Erythroblast (primary cell): ENCODE data around the gene UNC13D.
A peak's percentile ranks its signal among the peaks of the same experiment; 100 is the strongest.
"Not testable (repeated sequence)": the region's sequence is repeated elsewhere in the genome, so short reads cannot be mapped to it uniquely, and the experiment has no call there.

Experiments
- DNase-seq, 2 experiments: peaks; one replicate each; lab custom pipeline; 2025; lab: John Stamatoyannopoulos, UW
- GATA1 ChIP-seq: IDR thresholded peaks from 2 replicates; pipeline ENCODE4 v1.6.1; 2011; ENCODE audit warnings: low read depth, mild to moderate bottlenecking, control low read depth, low read length, moderate library complexity
- POLR2A ChIP-seq: IDR thresholded peaks from 2 replicates; pipeline ENCODE4 v1.6.1; 2011; ENCODE audit warnings: mild to moderate bottlenecking, low read length

Gene UNC13D

DNA sequence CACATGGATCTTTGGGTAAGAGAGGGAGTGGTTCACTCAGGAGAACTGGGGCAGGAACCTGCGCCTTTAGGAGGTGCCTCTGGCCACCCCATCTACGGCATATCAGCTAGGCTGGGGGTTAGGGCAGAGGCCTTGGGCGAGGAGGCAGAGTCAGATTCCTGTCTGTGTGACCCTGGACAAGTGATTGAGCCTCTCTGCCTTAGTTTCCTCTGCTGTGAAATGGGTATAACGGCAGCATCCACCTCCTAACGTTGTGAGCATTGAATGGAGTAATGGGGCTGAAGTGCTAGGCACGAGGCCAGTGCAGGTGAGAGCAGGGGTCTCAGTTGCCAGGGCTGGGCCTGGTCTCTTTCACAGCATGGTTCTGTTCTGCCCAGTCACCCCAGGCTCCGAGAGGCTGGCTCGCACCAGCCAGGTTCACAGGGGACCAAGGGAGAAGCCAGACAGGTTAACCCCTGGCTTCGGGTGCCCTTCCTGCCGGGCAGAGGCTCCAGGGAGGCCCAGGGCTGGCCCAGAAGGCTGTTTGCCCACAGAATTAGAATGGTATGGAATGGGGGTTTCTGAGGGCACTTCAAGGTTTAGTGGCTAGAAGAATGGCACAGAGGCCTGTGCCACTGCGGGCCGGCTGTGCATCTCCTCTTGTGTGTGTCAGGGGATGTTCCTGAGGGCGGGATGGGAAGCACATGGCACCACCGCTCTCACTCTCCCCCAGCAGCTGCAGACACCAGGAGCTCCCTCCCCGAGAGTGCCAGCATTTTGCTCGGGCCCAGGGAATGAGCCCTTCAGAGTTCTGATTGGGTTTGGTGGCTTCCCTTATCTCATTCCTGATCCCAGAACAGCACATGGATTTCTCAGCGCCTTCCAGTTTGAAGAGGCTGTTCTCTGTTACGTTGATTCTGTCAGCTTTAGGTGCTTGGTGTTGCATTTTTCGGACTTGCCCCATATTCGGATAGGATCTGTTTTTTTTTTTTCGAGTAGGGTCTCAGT, 23.8 kb downstream of the UNC13D start:
- DNase-seq: no peak
- TF ChIP-seq GATA1 (no peak), POLR2A (no peak)

GRCh38 chr17:75819678-75820077, 24.5 kb downstream of the UNC13D start:
- TF ChIP-seq POLR2A (no peak), GATA1 (no peak)
- DNase-seq: no peak

- DNase-seq: no peak
- no peak for TF ChIP-seq POLR2A
- no peak for TF ChIP-seq GATA1
Observed at GRCh38 chr17:75819116-75819515, 25.1 kb downstream of the UNC13D start.

GRCh38 chr17:75818326-75818885, 25.8 kb downstream of the UNC13D start:
- DNase-seq: no peak
- TF ChIP-seq POLR2A (no peak), GATA1 (no peak)

DNA sequence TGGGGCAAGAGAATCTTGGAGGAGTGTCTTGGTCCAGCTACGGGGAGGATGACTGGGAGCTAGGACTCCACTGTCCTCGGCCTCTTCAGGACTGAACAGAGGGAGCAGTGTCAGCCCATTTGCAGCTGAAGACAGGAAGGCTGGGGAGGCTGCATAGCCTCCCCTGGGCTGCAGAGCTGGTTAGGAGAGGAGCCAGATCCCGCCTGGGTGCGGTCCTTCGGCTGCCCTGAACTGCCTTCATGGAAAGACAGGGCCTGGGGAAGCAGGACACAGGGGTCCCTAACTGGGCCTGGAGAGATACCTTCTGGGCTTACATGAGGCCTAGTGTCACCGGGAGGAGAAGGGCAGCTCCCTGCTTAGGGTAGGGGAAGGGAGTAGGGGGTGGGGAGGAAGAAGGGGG, 26.6 kb downstream of the UNC13D start:
- DNase-seq: no peak
- TF ChIP-seq POLR2A: no peak
- TF ChIP-seq GATA1: no peak

DNA sequence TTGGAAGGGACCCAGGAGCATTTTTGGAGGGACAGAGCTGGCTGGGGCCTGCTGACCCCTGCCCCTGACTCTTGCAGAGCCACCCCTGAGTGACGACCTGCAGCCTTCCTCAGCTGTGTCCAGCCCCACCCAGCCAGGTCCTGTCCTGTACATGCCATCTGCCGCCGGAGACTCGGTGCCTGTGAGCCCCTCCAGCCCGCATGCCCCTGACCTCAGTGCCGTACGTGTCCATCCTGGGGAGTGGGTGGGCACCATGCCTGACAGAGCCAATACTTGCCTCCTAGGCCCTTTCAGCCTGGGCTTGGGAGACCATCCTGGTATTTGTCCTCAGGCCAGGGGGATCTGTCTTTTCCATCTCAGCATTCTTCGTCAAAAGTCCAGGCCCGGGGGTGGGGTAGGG, 27.5 kb downstream of the UNC13D start:
- no peak for DNase-seq
- TF ChIP-seq POLR2A (no peak), GATA1 (no peak)

GRCh38 chr17:75815399-75815798, 28.8 kb downstream of the UNC13D start:
- no peak for DNase-seq
- TF ChIP-seq POLR2A (no peak), GATA1 (no peak)

GRCh38 chr17:75814900-75815373, 29.3 kb downstream of the UNC13D start:
- no peak for TF ChIP-seq GATA1
- no peak for TF ChIP-seq POLR2A
- no peak for DNase-seq

- TF ChIP-seq GATA1 (no peak), POLR2A (no peak)
Observed at GRCh38 chr17:75814021-75814395, 30.2 kb downstream of the UNC13D start.

GRCh38 chr17:75813081-75814020, 30.9 kb downstream of the UNC13D start:
- peak; percentile 19 to 30 for DNase-seq
- TF ChIP-seq GATA1 (no peak), POLR2A (no peak)

More at GRCh38 chr17:75814021-75814395, 30.2 kb downstream of the UNC13D start:
- DNase-seq: no peak

GRCh38 chr17:75812096-75813013, 31.8 kb downstream of the UNC13D start:
- DNase-seq: no peak
- TF ChIP-seq GATA1 (no peak), POLR2A (no peak)

GRCh38 chr17:75811174-75811573, 33.0 kb downstream of the UNC13D start:
- no peak for TF ChIP-seq POLR2A
- no peak for TF ChIP-seq GATA1
- no peak for DNase-seq

- DNase-seq: not testable (repeated sequence)
Observed at GRCh38 chr17:75810756-75811155, 33.4 kb downstream of the UNC13D start.
